SIG-M5 treated with dmso at 0.1 percent for 504 hours (cell line): Measurements from ENCODE around the gene FOXP2.
A peak's percentile ranks its signal among the peaks of the same experiment; 100 is the strongest.
"Not testable (repeated sequence)": the region's sequence is repeated elsewhere in the genome, so short reads cannot be mapped to it uniquely, and the experiment has no call there.

Experiments
- DNase-seq: peaks from one replicate; lab custom pipeline; 2025; ENCODE audit not compliant: unreplicated experiment; lab: John Stamatoyannopoulos, UW

Gene FOXP2

GRCh38 chr7:114497491-114497890 lies 82.9 kb downstream of the FOXP2 start:
- not testable (repeated sequence) for DNase-seq

GRCh38 chr7:114502454-114503254 lies 88.0 kb downstream of the FOXP2 start:
- no peak for DNase-seq

- no peak for DNase-seq
Measured at GRCh38 chr7:114504586-114504985, 90.0 kb downstream of the FOXP2 start.

- DNase-seq: no peak
Measured at GRCh38 chr7:114507381-114507780, 92.8 kb downstream of the FOXP2 start.

GRCh38 chr7:114508086-114508485 lies 93.5 kb downstream of the FOXP2 start:
- DNase-seq: no peak

GRCh38 chr7:114510824-114511223 lies 96.2 kb downstream of the FOXP2 start:
- not testable (repeated sequence) for DNase-seq

GRCh38 chr7:114519240-114519639 lies 104.6 kb downstream of the FOXP2 start:
- DNase-seq: no peak

GRCh38 chr7:114522081-114522480 lies 107.5 kb downstream of the FOXP2 start:
- DNase-seq: no peak

GRCh38 chr7:114527589-114527988 lies 113.0 kb downstream of the FOXP2 start:
- no peak for DNase-seq

- no peak for DNase-seq
Measured at GRCh38 chr7:114530057-114530611, 115.5 kb downstream of the FOXP2 start.

- no peak for DNase-seq
Measured at GRCh38 chr7:114531326-114531725, 116.7 kb downstream of the FOXP2 start.

GRCh38 chr7:114533131-114533530 lies 118.5 kb downstream of the FOXP2 start:
- DNase-seq: no peak

- DNase-seq: no peak
Measured at GRCh38 chr7:114534953-114535352, 120.3 kb downstream of the FOXP2 start.

- DNase-seq: peak; percentile 8
Measured at GRCh38 chr7:114539575-114539974, 125.0 kb downstream of the FOXP2 start.

- no peak for DNase-seq
Measured at GRCh38 chr7:114540291-114540690, 125.7 kb downstream of the FOXP2 start.

- DNase-seq: not testable (repeated sequence)
Measured at GRCh38 chr7:114547346-114547745, 132.7 kb downstream of the FOXP2 start.

GRCh38 chr7:114548081-114548980 lies 133.7 kb downstream of the FOXP2 start:
- no peak for DNase-seq

- DNase-seq: peak; percentile 94
Measured at GRCh38 chr7:114554781-114555537, 140.3 kb downstream of the FOXP2 start.

GRCh38 chr7:114567416-114567815 lies 152.8 kb downstream of the FOXP2 start:
- no peak for DNase-seq

- DNase-seq: no peak
Measured at GRCh38 chr7:114569220-114569619, 154.6 kb downstream of the FOXP2 start.

- DNase-seq: no peak
Measured at GRCh38 chr7:114574384-114574783, 159.8 kb downstream of the FOXP2 start.
